ENCODE measurements around the gene GATAD2B. TPM values are rescaled to one million over a fixed set of nuclear protein-coding genes. Genes with fewer than 3 reads are reported as not detected.

GATAD2B gene
- total and polyA plus RNA-seq, 2 of the 4 experiments (the other 2 are of a cell fraction) = 3.8 to 6.2 TPM

GRCh38 chr1:153795934-153796785 is 126.6 kb downstream of the GATAD2B start:
- Histone ChIP-seq H3K56ac (ENCODE audit: extremely low read depth, insufficient read depth, low read length) (no peak overlapping the region), H3K9ac (ENCODE audit: low read depth, low read length) (no peak overlapping the region), H3K9me1 (ENCODE audit: insufficient read depth, low read length) (peaks cover 5% of the 10 kb centered on the region), H3K14ac (replicated peaks; ENCODE audit: low read depth, low read length) (no peak overlapping the region), H2AFZ (replicated peaks; ENCODE audit: low read length, poor library complexity) (no peak overlapping the region), H2BK15ac (ENCODE audit: low read depth, low read length) (no peak overlapping the region), H3K23ac (ENCODE audit: low read depth, low read length) (no peak overlapping the region), H4K8ac (ENCODE audit: low read depth in 2 of 2, low read length in 2 of 2) (no peak overlapping the region), H4K20me1 (ENCODE audit: insufficient read depth, low read length) (no peaks in the 10 kb centered on the region), H3K4me3 (ENCODE audit: insufficient read depth, low read depth, low read length) (no peak overlapping the region), H2BK20ac (ENCODE audit: low read depth, low read length) (no peak overlapping the region), H3K36me3 (ENCODE audit: control insufficient read depth, insufficient read depth, low read length) (no peaks in the 10 kb centered on the region), H2AK9ac (replicated peaks; ENCODE audit: low read depth, low read length, poor library complexity) (no peak overlapping the region), H3K4ac (ENCODE audit: low read depth, low read length) (no peak overlapping the region), H3K27ac (ENCODE audit: insufficient read depth, low read length) (no peak overlapping the region), H3K4me2 (ENCODE audit: low read depth, low read length) (no peak overlapping the region), H3K18ac (ENCODE audit: low read depth, low read length) (no peak overlapping the region), H3K27me3 (ENCODE audit: control insufficient read depth, insufficient read depth, low read length) (no peaks in the 10 kb centered on the region), H3K4me1 (ENCODE audit: control insufficient read depth, insufficient read depth, low read length) (peaks cover 3% of the 10 kb centered on the region), H2AK5ac (ENCODE audit: low read depth, low read length) (peak overlapping the region; percentile 43; the same call in 1 of the 2 replicates), H3K9me3 (ENCODE audit: control insufficient read depth, insufficient read depth, low read length) (no peaks in the 10 kb centered on the region), H2BK120ac (ENCODE audit: low read depth, low read length) (no peak overlapping the region), H4K5ac (ENCODE audit: low read depth, low read length) (no peak overlapping the region), H3K79me1 (ENCODE audit: low read depth in 1 of 2, low read length in 2 of 2) (0 out of 4 replicates have a peak, but pooled peaks cover 0 to 3% of the 10 kb centered on the region in 2 experiments), H2BK5ac (ENCODE audit: low read depth, low read length, poor library complexity, severe bottlenecking) (no peak overlapping the region), H4K91ac (ENCODE audit: insufficient read depth, low read depth, low read length) (no peak overlapping the region)
- in situ Hi-C loops (cut with MboI; ENCODE audit: low sequenced_read_pairs) (loop anchor here (5.0 kb wide), 1 partner anchor 151 kb away; the partner anchor contains the start of gene DENND4B), dilution Hi-C loops (cut with HindIII; ENCODE audit: low sequenced_read_pairs, unreplicated experiment) (no loop called here), intact Hi-C loops (cut with micrococcal nuclease) (loop anchor here (10.0 kb wide), 1 partner anchor 129 kb away; the partner anchor contains the start of gene GATAD2B)
- BruUV-seq (replicated peaks) = no TSS peak
- TF ChIP-seq SMC3 (IDR thresholded peaks at IDR 0.05; ENCODE audit: low read depth, low read length) (no peak), MAFK (IDR thresholded peaks at IDR 0.05; ENCODE audit: low read depth, low read length) (no peak), RCOR1 (IDR thresholded peaks at IDR 0.05; ENCODE audit: insufficient replicate concordance, low read length) (no peak), CTCF (conservative IDR thresholded peaks at IDR 0.05; ENCODE audit: low read depth, low read length) (no peak), USF2 (IDR thresholded peaks at IDR 0.05; ENCODE audit: low read depth, low read length) (no peak), MXI1 (IDR thresholded peaks at IDR 0.05; ENCODE audit: borderline replicate concordance, low read depth, low read length) (no peak), CEBPB (IDR thresholded peaks at IDR 0.05; ENCODE audit: low read depth, low read length) (no peak), RAD21 (IDR thresholded peaks at IDR 0.05; ENCODE audit: low read length) (no peak), BHLHE40 (IDR thresholded peaks at IDR 0.05; ENCODE audit: low read depth, low read length) (no peak), RFX5 (IDR thresholded peaks at IDR 0.05; ENCODE audit: low read depth, low read length) (no peak), POLR2A (IDR thresholded peaks at IDR 0.05; ENCODE audit: low read depth, low read length) (no peak)
- ChIA-PET CTCF (interaction anchor here (0.5 to 0.7 kb wide), 4 partner anchors 10 to 331 kb away, joined by 3 to 4 read pairs (median 3); partner anchors contain the start of gene CREB3L4), POLR2A (ENCODE audit: unreplicated experiment) (no interaction called here)
- no peak for ATAC-seq (ENCODE audit: low read depth)
- WGBS, 2 experiments (ENCODE audit: extremely low coverage in 2 of 2, insufficient read length in 1 of 2) = 83% methylated on average over 4 of the region's 9 CpGs; no CpG with 5 or more reads in 1 of the 2 experiments
- no peak for DNase-seq
